ENCODE results near the gene CFAP52. TPM values are rescaled to one million over a fixed set of nuclear protein-coding genes. Genes with fewer than 3 reads are reported as not detected.
"Not testable (repeated sequence)": the region's sequence is repeated elsewhere in the genome, so short reads cannot be mapped to it uniquely, and the experiment has no call there.

Gene CFAP52
- total RNA-seq, 1 experiment from 2014 or later = not detected

DNA sequence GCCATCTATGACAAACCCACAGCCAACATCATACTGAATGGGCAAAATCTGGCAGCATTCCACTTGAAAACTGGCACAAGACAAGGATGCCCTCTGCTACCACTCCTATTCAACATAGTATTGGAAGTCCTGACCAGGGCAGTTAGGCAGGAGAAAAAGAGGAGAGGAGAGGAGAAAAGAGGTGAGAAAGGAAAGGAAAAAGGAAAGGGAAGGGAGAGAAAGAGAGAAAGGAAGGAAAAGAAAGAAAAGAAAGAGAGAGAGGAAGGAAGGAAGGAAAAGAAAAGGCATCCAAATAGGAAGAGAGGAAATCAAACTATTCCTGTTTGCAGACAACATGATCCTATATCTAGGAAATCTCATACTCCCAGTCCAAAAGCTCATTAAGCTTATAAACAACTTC, 12.3 kb upstream of the CFAP52 start:
- Histone ChIP-seq H2AFZ (ENCODE audit: low read length) (no peak overlapping the region), H4K20me1 (ENCODE audit: insufficient read depth, low read depth, low read length) (no peaks in the 10 kb centered on the region), H3K4me1 (ENCODE audit: low read length) (peaks cover 10% of the 10 kb centered on the region; the same call in 1 of the 2 replicates), H3K27ac (ENCODE audit: low read length) (no peak overlapping the region), H3K4me2 (ENCODE audit: low read depth, low read length, poor library complexity, severe bottlenecking) (no peak overlapping the region), H3K27me3 (ENCODE audit: low read length) (no peaks in the 10 kb centered on the region), H3K79me2 (ENCODE audit: low read length) (peaks cover 32% of the 10 kb centered on the region), H3K9me3 (ENCODE audit: low read length) (no peaks in the 10 kb centered on the region), H3K4me3 (ENCODE audit: low read length) (no peak overlapping the region), H3K36me3 (ENCODE audit: insufficient read depth, low read length) (no peaks in the 10 kb centered on the region), H3K9me2 (replicated peaks; ENCODE audit: insufficient read depth, low read length) (no peaks in the 10 kb centered on the region), H3K9ac (ENCODE audit: low read length) (no peak overlapping the region)
- DNase-seq = no peak

DNA sequence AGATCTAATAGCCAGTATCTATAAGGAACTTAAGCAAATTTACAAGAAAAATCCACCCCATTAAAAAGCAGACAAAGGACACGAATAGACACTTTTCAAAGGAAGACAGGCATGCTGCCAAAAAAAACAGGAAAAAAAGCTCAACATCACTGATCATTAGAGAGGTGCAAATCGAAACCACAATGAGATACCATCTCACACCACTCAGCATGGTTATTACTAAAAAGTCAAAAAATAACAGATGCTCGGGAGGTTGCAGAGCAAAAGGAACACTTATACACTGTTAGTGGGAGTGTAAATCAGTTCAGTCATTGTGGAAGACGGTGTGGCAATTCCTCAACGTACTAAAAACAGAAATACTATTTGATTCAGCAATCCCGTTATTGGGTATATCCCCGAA, 10.4 kb upstream of the CFAP52 start:
- no peak overlapping the region for H3K4me3 ChIP-seq (ENCODE audit: low read length)
- H3K4me2 ChIP-seq (ENCODE audit: low read depth, low read length, poor library complexity, severe bottlenecking) = no peak overlapping the region
- no peaks in the 10 kb centered on the region for H3K27me3 ChIP-seq (ENCODE audit: low read length)
- H3K9me3 ChIP-seq (ENCODE audit: low read length) = no peaks in the 10 kb centered on the region
- peaks cover 10% of the 10 kb centered on the region; the same call in 1 of the 2 replicates for H3K4me1 ChIP-seq (ENCODE audit: low read length)
- no peaks in the 10 kb centered on the region for H3K36me3 ChIP-seq (ENCODE audit: insufficient read depth, low read length)
- no peaks in the 10 kb centered on the region for H3K9me2 ChIP-seq (replicated peaks; ENCODE audit: insufficient read depth, low read length)
- peaks cover 31% of the 10 kb centered on the region for H3K79me2 ChIP-seq (ENCODE audit: low read length)
- H4K20me1 ChIP-seq (ENCODE audit: insufficient read depth, low read depth, low read length) = no peaks in the 10 kb centered on the region
- H3K9ac ChIP-seq (ENCODE audit: low read length) = no peak overlapping the region
- H3K27ac ChIP-seq (ENCODE audit: low read length) = no peak overlapping the region
- DNase-seq = no peak
- H2AFZ ChIP-seq (ENCODE audit: low read length) = no peak overlapping the region

DNA sequence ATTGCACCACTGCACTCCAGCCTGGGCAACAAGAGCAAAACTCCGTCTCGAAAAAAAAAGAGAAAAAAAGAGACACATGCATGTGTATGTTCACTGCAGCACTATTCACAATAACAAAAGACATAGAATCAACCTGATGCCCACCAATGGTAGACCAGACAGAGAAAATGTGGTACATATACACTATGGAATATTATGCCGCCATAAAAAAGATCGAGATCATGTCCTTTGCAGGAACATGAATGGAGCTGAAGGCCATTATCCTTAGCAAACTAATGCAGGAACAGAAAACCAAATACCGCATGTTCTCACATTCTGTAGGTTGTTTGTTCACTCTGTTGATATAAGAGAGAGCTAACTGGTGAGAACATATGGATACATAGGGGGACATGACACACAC, 9.7 kb upstream of the CFAP52 start:
- not testable (repeated sequence) for H2AFZ ChIP-seq (ENCODE audit: low read length); H3K36me3 ChIP-seq (ENCODE audit: insufficient read depth, low read length); H3K9ac ChIP-seq (ENCODE audit: low read length); H3K4me3 ChIP-seq (ENCODE audit: low read length); H3K27me3 ChIP-seq (ENCODE audit: low read length); H3K27ac ChIP-seq (ENCODE audit: low read length); H3K9me3 ChIP-seq (ENCODE audit: low read length); H3K9me2 ChIP-seq (replicated peaks; ENCODE audit: insufficient read depth, low read length); H3K4me2 ChIP-seq (ENCODE audit: low read depth, low read length, poor library complexity, severe bottlenecking); H3K4me1 ChIP-seq (ENCODE audit: low read length); DNase-seq; H4K20me1 ChIP-seq (ENCODE audit: insufficient read depth, low read depth, low read length)
- peaks cover 32% of the 10 kb centered on the region; the same call in 1 of the 2 replicates for H3K79me2 ChIP-seq (ENCODE audit: low read length)

DNA sequence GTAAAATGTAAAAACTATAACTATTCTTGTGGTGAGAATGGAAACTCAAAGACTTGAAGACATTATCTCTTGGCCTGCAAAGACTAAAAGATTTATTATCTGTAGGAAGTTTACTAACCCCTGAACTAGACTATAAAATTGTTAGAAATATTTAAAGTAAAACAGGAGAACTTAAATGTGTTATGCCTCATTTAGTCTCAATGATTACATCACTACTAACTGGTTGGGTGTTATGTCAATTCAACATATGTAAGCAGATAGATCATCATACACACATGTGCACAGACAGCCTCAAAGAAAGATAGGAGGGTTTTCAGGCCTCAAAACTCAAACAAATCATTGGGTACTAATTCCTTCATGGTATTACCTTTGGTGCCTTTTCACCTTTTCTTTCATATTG, 8.4 kb upstream of the CFAP52 start:
- no peaks in the 10 kb centered on the region for H3K36me3 ChIP-seq (ENCODE audit: insufficient read depth, low read length)
- H3K4me1 ChIP-seq (ENCODE audit: low read length) = peaks cover 10% of the 10 kb centered on the region; the same call in 1 of the 2 replicates
- no peaks in the 10 kb centered on the region for H4K20me1 ChIP-seq (ENCODE audit: insufficient read depth, low read depth, low read length)
- no peak overlapping the region for H3K9ac ChIP-seq (ENCODE audit: low read length)
- no peak for DNase-seq
- H3K9me3 ChIP-seq (ENCODE audit: low read length) = no peaks in the 10 kb centered on the region
- no peak overlapping the region for H3K4me3 ChIP-seq (ENCODE audit: low read length)
- H2AFZ ChIP-seq (ENCODE audit: low read length) = no peak overlapping the region
- no peaks in the 10 kb centered on the region for H3K27me3 ChIP-seq (ENCODE audit: low read length)
- no peak overlapping the region for H3K27ac ChIP-seq (ENCODE audit: low read length)
- peaks cover 36% of the 10 kb centered on the region for H3K79me2 ChIP-seq (ENCODE audit: low read length)
- H3K4me2 ChIP-seq (ENCODE audit: low read depth, low read length, poor library complexity, severe bottlenecking) = no peak overlapping the region
- no peaks in the 10 kb centered on the region for H3K9me2 ChIP-seq (replicated peaks; ENCODE audit: insufficient read depth, low read length)

DNA sequence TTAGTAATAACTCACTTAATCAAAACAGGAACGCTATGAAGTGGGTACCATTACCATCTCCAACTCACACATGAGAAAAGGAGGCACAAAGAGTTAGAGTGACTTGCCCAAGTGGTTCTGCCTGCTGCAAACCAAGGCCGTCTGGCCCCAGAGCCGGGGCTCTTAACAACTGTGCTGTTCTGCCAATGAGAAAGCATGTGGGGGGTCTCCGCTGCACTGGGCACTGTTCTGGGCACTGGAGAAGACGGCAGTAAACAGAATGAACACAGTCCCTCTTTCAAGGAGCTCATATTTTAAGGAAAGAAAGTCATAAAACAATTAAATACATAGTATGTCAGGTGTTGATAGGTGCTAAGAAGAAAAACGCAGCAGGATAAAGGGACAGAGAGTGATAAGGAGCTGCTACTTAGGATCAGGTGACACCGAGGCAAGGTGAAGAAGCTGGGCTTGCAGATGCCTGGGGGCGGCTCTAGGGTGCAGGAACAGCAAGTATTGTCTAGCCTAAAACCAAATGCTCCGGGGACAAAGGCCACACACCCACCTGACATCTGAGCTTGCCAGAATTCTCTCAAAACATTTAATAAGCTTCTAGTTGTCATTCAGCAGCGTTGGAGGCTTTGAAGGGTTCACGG, 7.4 kb upstream of the CFAP52 start:
- no peak overlapping the region for H3K4me3 ChIP-seq (ENCODE audit: low read length)
- H3K9me3 ChIP-seq (ENCODE audit: low read length) = no peaks in the 10 kb centered on the region
- no peaks in the 10 kb centered on the region for H4K20me1 ChIP-seq (ENCODE audit: insufficient read depth, low read depth, low read length)
- H3K9ac ChIP-seq (ENCODE audit: low read length) = no peak overlapping the region
- H3K27ac ChIP-seq (ENCODE audit: low read length) = no peak overlapping the region
- H3K9me2 ChIP-seq (replicated peaks; ENCODE audit: insufficient read depth, low read length) = no peaks in the 10 kb centered on the region
- H2AFZ ChIP-seq (ENCODE audit: low read length) = no peak overlapping the region
- no peak for DNase-seq
- H3K79me2 ChIP-seq (ENCODE audit: low read length) = peaks cover 39% of the 10 kb centered on the region
- H3K27me3 ChIP-seq (ENCODE audit: low read length) = no peaks in the 10 kb centered on the region
- no peaks in the 10 kb centered on the region for H3K36me3 ChIP-seq (ENCODE audit: insufficient read depth, low read length)
- H3K4me1 ChIP-seq (ENCODE audit: low read length) = peaks cover 16% of the 10 kb centered on the region; the same call in 1 of the 2 replicates
- H3K4me2 ChIP-seq (ENCODE audit: low read depth, low read length, poor library complexity, severe bottlenecking) = no peak overlapping the region

DNA sequence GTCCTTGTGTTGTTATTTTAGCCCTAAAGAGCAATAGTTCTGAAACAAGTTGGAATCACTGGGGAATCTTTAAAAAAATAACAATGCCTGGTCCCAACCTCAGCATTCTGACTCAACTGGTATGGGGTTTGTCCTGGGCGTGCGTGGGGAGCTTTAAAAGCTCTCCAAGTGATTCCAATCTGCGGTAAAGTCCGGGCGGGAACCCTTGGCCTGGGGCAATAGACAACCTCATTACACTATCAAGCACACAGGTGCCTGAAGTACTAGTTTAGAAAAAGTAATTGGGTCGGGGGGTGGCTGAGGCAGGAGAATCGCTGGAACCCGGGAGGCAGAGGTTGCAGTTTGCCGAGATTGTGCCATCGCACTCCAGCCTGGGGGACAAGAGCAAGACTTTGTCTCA, 5.2 kb upstream of the CFAP52 start:
- Histone ChIP-seq H3K9ac (ENCODE audit: low read length) (no peak overlapping the region), H3K36me3 (ENCODE audit: insufficient read depth, low read length) (no peaks in the 10 kb centered on the region), H2AFZ (ENCODE audit: low read length) (no peak overlapping the region), H4K20me1 (ENCODE audit: insufficient read depth, low read depth, low read length) (no peaks in the 10 kb centered on the region), H3K79me2 (ENCODE audit: low read length) (peaks cover 40% of the 10 kb centered on the region), H3K9me2 (replicated peaks; ENCODE audit: insufficient read depth, low read length) (no peaks in the 10 kb centered on the region), H3K4me3 (ENCODE audit: low read length) (no peak overlapping the region), H3K4me1 (ENCODE audit: low read length) (peaks cover 21% of the 10 kb centered on the region; the same call in 1 of the 2 replicates), H3K27me3 (ENCODE audit: low read length) (no peaks in the 10 kb centered on the region), H3K27ac (ENCODE audit: low read length) (no peak overlapping the region), H3K4me2 (ENCODE audit: low read depth, low read length, poor library complexity, severe bottlenecking) (no peak overlapping the region), H3K9me3 (ENCODE audit: low read length) (no peaks in the 10 kb centered on the region)
- DNase-seq = no peak

DNA sequence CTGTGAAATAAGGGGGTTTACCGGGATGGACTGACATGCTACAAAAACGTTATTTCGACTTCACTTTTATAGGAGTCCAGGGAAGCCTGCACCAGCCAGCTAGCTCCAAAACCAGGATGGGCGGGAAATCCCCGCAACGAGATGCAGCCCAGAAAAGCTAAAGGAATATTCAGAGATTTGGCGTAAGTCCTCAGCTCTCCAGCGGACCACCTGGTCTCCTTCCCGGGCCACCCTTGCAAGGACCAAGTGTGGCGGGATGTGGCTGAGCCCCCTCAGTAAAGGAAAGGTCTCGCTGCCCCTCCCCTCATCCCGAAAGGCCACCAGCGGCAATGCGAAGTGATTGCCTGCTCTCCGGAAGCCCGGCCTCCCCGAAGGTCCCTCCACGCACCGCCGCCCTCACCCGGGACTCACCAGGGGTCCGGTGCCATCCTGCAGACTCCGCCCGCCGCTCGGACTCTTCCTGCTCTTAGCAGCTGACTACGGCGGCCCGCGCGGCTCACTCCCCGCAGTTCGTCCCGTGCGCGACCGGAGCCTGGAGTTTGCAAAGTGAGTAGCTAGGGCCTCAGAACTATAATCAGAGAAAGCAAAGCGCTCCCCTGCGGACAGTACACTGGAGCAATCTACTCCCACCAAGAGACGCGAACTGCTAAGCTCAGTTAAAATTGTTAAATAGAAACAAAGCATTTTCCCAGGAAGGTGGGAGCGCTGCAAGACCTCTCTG, 901 bp upstream of the CFAP52 start, which contains the start of gene STX8:
Gene STX8 (minus strand): TSS at position 440 of the 721 bp plus-strand sequence. CDS start 12 bp downstream, at position 428.
- Histone ChIP-seq H3K4me1 (ENCODE audit: low read length) (peaks cover 24% of the 10 kb centered on the region), H3K79me2 (ENCODE audit: low read length) (peaks cover 31% of the 10 kb centered on the region), H3K27me3 (ENCODE audit: low read length) (no peaks in the 10 kb centered on the region), H3K4me3 (ENCODE audit: low read length) (peak within 1 kb of the TSS; percentile 90), H3K4me2 (ENCODE audit: low read depth, low read length, poor library complexity, severe bottlenecking) (peak within 1 kb of the TSS; percentile 84), H3K9me3 (ENCODE audit: low read length) (no peaks in the 10 kb centered on the region), H4K20me1 (ENCODE audit: insufficient read depth, low read depth, low read length) (no peaks in the 10 kb centered on the region; the same call in 1 of the 2 replicates), H3K9ac (ENCODE audit: low read length) (peak within 1 kb of the TSS; percentile 84), H2AFZ (ENCODE audit: low read length) (peak within 1 kb of the TSS; percentile 72), H3K9me2 (replicated peaks; ENCODE audit: insufficient read depth, low read length) (no peaks in the 10 kb centered on the region), H3K27ac (ENCODE audit: low read length) (peak within 1 kb of the TSS; percentile 25; the same call in 1 of the 2 replicates), H3K36me3 (ENCODE audit: insufficient read depth, low read length) (no peaks in the 10 kb centered on the region)
- peak; percentile 94 for DNase-seq

- H3K79me2 ChIP-seq (ENCODE audit: low read length) = peaks cover 21% of the 10 kb centered on the region
- DNase-seq = no peak
- no peaks in the 10 kb centered on the region for H3K9me2 ChIP-seq (replicated peaks; ENCODE audit: insufficient read depth, low read length)
- no peak overlapping the region for H3K4me2 ChIP-seq (ENCODE audit: low read depth, low read length, poor library complexity, severe bottlenecking)
- no peak overlapping the region for H3K4me3 ChIP-seq (ENCODE audit: low read length)
- H3K27me3 ChIP-seq (ENCODE audit: low read length) = no peaks in the 10 kb centered on the region
- no peak overlapping the region for H3K27ac ChIP-seq (ENCODE audit: low read length)
- no peak overlapping the region for H3K9ac ChIP-seq (ENCODE audit: low read length)
- peaks cover 24% of the 10 kb centered on the region for H3K4me1 ChIP-seq (ENCODE audit: low read length)
- H3K9me3 ChIP-seq (ENCODE audit: low read length) = no peaks in the 10 kb centered on the region
- H2AFZ ChIP-seq (ENCODE audit: low read length) = peak overlapping the region; percentile 62; the same call in 1 of the 2 replicates
- H3K36me3 ChIP-seq (ENCODE audit: insufficient read depth, low read length) = no peaks in the 10 kb centered on the region
- no peaks in the 10 kb centered on the region; the same call in 1 of the 2 replicates for H4K20me1 ChIP-seq (ENCODE audit: insufficient read depth, low read depth, low read length)
Measured at GRCh38 chr17:9577373-9577709, 899 bp downstream of the CFAP52 start.

Measured in Karpas-422 (cell line).